ENCODE results near the gene SSBP3. TPM values are rescaled to one million over a fixed set of nuclear protein-coding genes. Genes with fewer than 3 reads are reported as not detected.
A peak's percentile ranks its signal among the peaks of the same experiment; 100 is the strongest.

Gene SSBP3
- total and polyA plus RNA-seq, 9 of the 15 experiments (the other 6 are each of a cell fraction or from before 2014, with no cell fraction given) = 8.7 to 108 (median 33.8) TPM

- TF ChIP-seq, protein P1, sequence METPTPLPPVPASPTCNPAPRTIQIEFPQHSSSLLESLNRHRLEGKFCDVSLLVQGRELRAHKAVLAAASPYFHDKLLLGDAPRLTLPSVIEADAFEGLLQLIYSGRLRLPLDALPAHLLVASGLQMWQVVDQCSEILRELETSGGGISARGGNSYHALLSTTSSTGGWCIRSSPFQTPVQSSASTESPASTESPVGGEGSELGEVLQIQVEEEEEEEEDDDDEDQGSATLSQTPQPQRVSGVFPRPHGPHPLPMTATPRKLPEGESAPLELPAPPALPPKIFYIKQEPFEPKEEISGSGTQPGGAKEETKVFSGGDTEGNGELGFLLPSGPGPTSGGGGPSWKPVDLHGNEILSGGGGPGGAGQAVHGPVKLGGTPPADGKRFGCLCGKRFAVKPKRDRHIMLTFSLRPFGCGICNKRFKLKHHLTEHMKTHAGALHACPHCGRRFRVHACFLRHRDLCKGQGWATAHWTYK (CRISPR knock-in tag; IDR thresholded peaks at IDR 0.05) = peak; percentile 85; the same call in 1 of the 2 replicates
- 0 out of 2 replicates have a peak, but pooled peaks have one; percentile 49 for TF ChIP-seq ZBTB17 (CRISPR knock-in tag; IDR thresholded peaks at IDR 0.05)
- no peak for TF ChIP-seq BRD4 (IDR thresholded peaks at IDR 0.05)
- peak; percentile 92 for TF ChIP-seq TCF3 (CRISPR knock-in tag; IDR thresholded peaks at IDR 0.05)
- no peak for TF ChIP-seq ZNF561 (CRISPR knock-in tag; conservative IDR thresholded peaks at IDR 0.05)
- TF ChIP-seq KDM1A (IDR thresholded peaks at IDR 0.05) = peak in 1 of 2 experiments; percentile 68; a peak in 1 of 4 replicates
- no peak for TF ChIP-seq NR4A1 (CRISPR knock-in tag; IDR thresholded peaks at IDR 0.05)
- 0 out of 2 replicates have a peak, but pooled peaks have one; percentile 37 for TF ChIP-seq NR4A1 (tag; IDR thresholded peaks at IDR 0.05)
- TF ChIP-seq ETV5 (CRISPR knock-in tag; IDR thresholded peaks at IDR 0.05; ENCODE audit: low read depth) = 0 out of 2 replicates have a peak, but pooled peaks have one; percentile 18
- 0 out of 2 replicates have a peak, but pooled peaks have one; percentile 46 for TF ChIP-seq ZNF395 (CRISPR knock-in tag; IDR thresholded peaks at IDR 0.05)
- 0 out of 4 replicates have a peak, but pooled peaks of 1 of the 2 experiments have one; percentile 17 for TF ChIP-seq RCOR1 (IDR thresholded peaks at IDR 0.05; ENCODE audit: borderline replicate concordance in 1 of 2, low read depth in 2 of 2, low read length in 2 of 2)
- TF ChIP-seq ZNF445 (CRISPR knock-in tag; IDR thresholded peaks at IDR 0.05; ENCODE audit: low read depth) = no peak
- TF ChIP-seq DPF2 (IDR thresholded peaks at IDR 0.05) = peak; percentile 85
- peak in 1 of 2 experiments; percentile 72; a peak in 2 of 4 replicates for TF ChIP-seq MLLT1 (IDR thresholded peaks at IDR 0.05)
- TF ChIP-seq CBFA2T3 (IDR thresholded peaks at IDR 0.05) = peak; percentile 79
- TF ChIP-seq BRF2 (IDR thresholded peaks at IDR 0.05; ENCODE audit: borderline replicate concordance, insufficient read depth, insufficient read length) = no peak
- TF ChIP-seq PML (IDR thresholded peaks at IDR 0.05; ENCODE audit: low read length) = 0 out of 2 replicates have a peak, but pooled peaks have one; percentile 38
- TF ChIP-seq CAMTA2 (CRISPR knock-in tag; conservative IDR thresholded peaks at IDR 0.05) = no peak
- peak; percentile 91 for TF ChIP-seq HMGN3 (IDR thresholded peaks at IDR 0.05; ENCODE audit: borderline replicate concordance, extremely low read depth, insufficient read length, low read depth, low read length)
- TF ChIP-seq FOXM1 (IDR thresholded peaks at IDR 0.05; ENCODE audit: low read depth) = no peak
- TF ChIP-seq FOXM1 (CRISPR knock-in tag; IDR thresholded peaks at IDR 0.05; ENCODE audit: low read depth) = no peak
- TF ChIP-seq DMBX1 (CRISPR knock-in tag; IDR thresholded peaks at IDR 0.05; ENCODE audit: borderline replicate concordance) = peak; percentile 76; the same call in 1 of the 2 replicates
- TF ChIP-seq U2AF1 (optimal IDR thresholded peaks at IDR 0.05; ENCODE audit: low read depth, low read length) = no peak
Measured at GRCh38 chr1:54375712-54376429, 30.3 kb downstream of the SSBP3 start (continued).
